ENCODE data around the gene RBKS.
A peak's percentile ranks its signal among the peaks of the same experiment; 100 is the strongest.

RBKS gene

GRCh38 chr2:27807476-27807875, 82.7 kb downstream of the RBKS start:
- no peak for TF ChIP-seq ZFX (IDR thresholded peaks at IDR 0.05)
- TF ChIP-seq CTCF (conservative IDR thresholded peaks at IDR 0.05): peak; percentile 74
- no peak overlapping the region for H3K27ac ChIP-seq

- TF ChIP-seq CTCF (conservative IDR thresholded peaks at IDR 0.05): no peak
- TF ChIP-seq ZFX (IDR thresholded peaks at IDR 0.05): no peak
- H3K27ac ChIP-seq: no peak overlapping the region
Observed at GRCh38 chr2:27806311-27807059, 83.7 kb downstream of the RBKS start.

GRCh38 chr2:27805180-27805579, 85.0 kb downstream of the RBKS start:
- TF ChIP-seq CTCF (conservative IDR thresholded peaks at IDR 0.05) (no peak), ZFX (IDR thresholded peaks at IDR 0.05) (no peak)
- no peak overlapping the region for H3K27ac ChIP-seq

- no peak for TF ChIP-seq ZFX (IDR thresholded peaks at IDR 0.05)
- TF ChIP-seq CTCF (conservative IDR thresholded peaks at IDR 0.05): no peak
- H3K27ac ChIP-seq: no peak overlapping the region
Observed at GRCh38 chr2:27804146-27804545, 86.0 kb downstream of the RBKS start.

- TF ChIP-seq CTCF (conservative IDR thresholded peaks at IDR 0.05) (no peak), ZFX (IDR thresholded peaks at IDR 0.05) (no peak)
- H3K27ac ChIP-seq: no peak overlapping the region
Observed at GRCh38 chr2:27803046-27803445, 87.1 kb downstream of the RBKS start.

- H3K27ac ChIP-seq: no peak overlapping the region
- TF ChIP-seq CTCF (conservative IDR thresholded peaks at IDR 0.05) (no peak), ZFX (IDR thresholded peaks at IDR 0.05) (no peak)
Observed at GRCh38 chr2:27802547-27802946, 87.6 kb downstream of the RBKS start.

- no peak overlapping the region for H3K27ac ChIP-seq
- TF ChIP-seq ZFX (IDR thresholded peaks at IDR 0.05) (no peak), CTCF (conservative IDR thresholded peaks at IDR 0.05) (no peak)
Observed at GRCh38 chr2:27800856-27801255, 89.3 kb downstream of the RBKS start.
